ENCODE results near the gene CLMP.

CLMP gene

GRCh38 chr11:123188508-123189165, 6.4 kb downstream of the CLMP start:
- DNase-seq (ENCODE audit: low read depth): peak; percentile 63

GRCh38 chr11:123187665-123188507, 7.2 kb downstream of the CLMP start:
- no peak for DNase-seq (ENCODE audit: low read depth)

GRCh38 chr11:123187248-123187647, 7.8 kb downstream of the CLMP start:
- no peak for DNase-seq (ENCODE audit: low read depth)

- DNase-seq (ENCODE audit: low read depth): no peak
Measured at GRCh38 chr11:123186286-123186685, 8.8 kb downstream of the CLMP start.

- no peak for DNase-seq (ENCODE audit: low read depth)
Measured at GRCh38 chr11:123185326-123185725, 9.7 kb downstream of the CLMP start.

GRCh38 chr11:123184531-123184930, 10.5 kb downstream of the CLMP start:
- no peak for DNase-seq (ENCODE audit: low read depth)

- no peak for DNase-seq (ENCODE audit: low read depth)
Measured at GRCh38 chr11:123183391-123184099, 11.5 kb downstream of the CLMP start.

- DNase-seq (ENCODE audit: low read depth): no peak
Measured at GRCh38 chr11:123181767-123182500, 13.1 kb downstream of the CLMP start.

- no peak for DNase-seq (ENCODE audit: low read depth)
Measured at GRCh38 chr11:123181075-123181474, 14.0 kb downstream of the CLMP start.

- no peak for DNase-seq (ENCODE audit: low read depth)
Measured at GRCh38 chr11:123180574-123180973, 14.5 kb downstream of the CLMP start.

GRCh38 chr11:123180166-123180565, 14.9 kb downstream of the CLMP start:
- no peak for DNase-seq (ENCODE audit: low read depth)

GRCh38 chr11:123179586-123179985, 15.5 kb downstream of the CLMP start:
- no peak for DNase-seq (ENCODE audit: low read depth)

GRCh38 chr11:123178186-123178585, 16.9 kb downstream of the CLMP start:
- DNase-seq (ENCODE audit: low read depth): no peak

GRCh38 chr11:123176785-123177184, 18.3 kb downstream of the CLMP start:
- no peak for DNase-seq (ENCODE audit: low read depth)

GRCh38 chr11:123174196-123175183, 20.6 kb downstream of the CLMP start:
- DNase-seq (ENCODE audit: low read depth): peak; percentile 90

- DNase-seq (ENCODE audit: low read depth): no peak
Measured at GRCh38 chr11:123173856-123174186, 21.2 kb downstream of the CLMP start.

- DNase-seq (ENCODE audit: low read depth): peak; percentile 84
Measured at GRCh38 chr11:123173040-123173855, 21.8 kb downstream of the CLMP start.

- no peak for DNase-seq (ENCODE audit: low read depth)
Measured at GRCh38 chr11:123170929-123171328, 24.1 kb downstream of the CLMP start.

- DNase-seq (ENCODE audit: low read depth): no peak
Measured at GRCh38 chr11:123169821-123170220, 25.2 kb downstream of the CLMP start.

- no peak for DNase-seq (ENCODE audit: low read depth)
Measured at GRCh38 chr11:123168955-123169484, 26.0 kb downstream of the CLMP start.
